Astrocyte (in vitro differentiated cells and primary cell): Measurements from ENCODE around the gene ANO6. TPM values are rescaled to one million over a fixed set of nuclear protein-coding genes. Genes with fewer than 3 reads are reported as not detected.

Experiments
- DNase-seq: peaks from one replicate; pipeline ENCODE4 v3.0.0-alpha.2; 2010; ENCODE audit warnings: low read depth
- FAIRE-seq: peaks from 2 replicates; lab custom pipeline; 2011; peaks lifted over from hg19 to GRCh38; lab: Jason Lieb, UNC
- H2AFZ ChIP-seq: 2 replicates; pipeline ENCODE4 v1.6.0; 2012; ENCODE audit warnings: low read depth, low read length, inconsistent platforms
- H3K27ac ChIP-seq: 2 replicates; pipeline ENCODE4 v1.5.1; 2011; ENCODE audit warnings: low read depth, low read length, inconsistent platforms
- H3K27me3 ChIP-seq: 2 replicates; pipeline ENCODE4 v1.6.0; 2011; ENCODE audit warnings: low read length, inconsistent platforms; ENCODE audit not compliant: insufficient read depth
- H3K36me3 ChIP-seq: 2 replicates; pipeline ENCODE4 v1.5.1; 2011; ENCODE audit warnings: low read length, inconsistent platforms; ENCODE audit not compliant: insufficient read depth
- H3K4me1 ChIP-seq: 2 replicates; pipeline ENCODE4 v1.5.1; 2011; ENCODE audit warnings: low read length, inconsistent platforms; ENCODE audit not compliant: insufficient read depth
- H3K4me2 ChIP-seq: 2 replicates; pipeline ENCODE4 v1.6.0; 2012; ENCODE audit warnings: low read length, inconsistent platforms
- H3K4me3 ChIP-seq: 2 replicates; pipeline ENCODE4 v1.5.1; 2011; ENCODE audit warnings: low read depth, mild to moderate bottlenecking, low read length, inconsistent platforms; ENCODE audit not compliant: insufficient read depth
- H3K79me2 ChIP-seq: 2 replicates; pipeline ENCODE4 v1.6.0; 2012; ENCODE audit warnings: mild to moderate bottlenecking, low read length, inconsistent platforms; ENCODE audit not compliant: insufficient read depth
- H3K9ac ChIP-seq: 2 replicates; pipeline ENCODE4 v1.6.0; 2012; ENCODE audit warnings: mild to moderate bottlenecking, low read length, inconsistent platforms
- H3K9me3 ChIP-seq: 2 replicates; pipeline ENCODE4 v1.5.1; 2012; ENCODE audit warnings: low read depth, mild to moderate bottlenecking, low read length, inconsistent platforms; ENCODE audit not compliant: insufficient read depth
- H4K20me1 ChIP-seq: 2 replicates; pipeline ENCODE4 v1.6.0; 2012; ENCODE audit warnings: low read length, inconsistent platforms; ENCODE audit not compliant: insufficient read depth
- H3K27ac Mint-ChIP-seq: one replicate; pipeline ENCODE4 v1.8.0; 2021; ENCODE audit warnings: mild to moderate bottlenecking, mixed read lengths; ENCODE audit not compliant: unreplicated experiment
- H3K27me3 Mint-ChIP-seq: one replicate; pipeline ENCODE4 v1.8.0; 2021; ENCODE audit warnings: low read depth, mixed read lengths; ENCODE audit not compliant: unreplicated experiment
- H3K36me3 Mint-ChIP-seq: one replicate; pipeline ENCODE4 v1.8.0; 2021; ENCODE audit warnings: low read depth, mixed read lengths; ENCODE audit not compliant: unreplicated experiment
- H3K4me1 Mint-ChIP-seq: one replicate; pipeline ENCODE4 v1.8.0; 2021; ENCODE audit warnings: low read depth, mixed read lengths; ENCODE audit not compliant: unreplicated experiment
- H3K4me3 Mint-ChIP-seq: one replicate; pipeline ENCODE4 v1.8.0; 2021; ENCODE audit warnings: mild to moderate bottlenecking, moderate library complexity, mixed read lengths; ENCODE audit not compliant: unreplicated experiment
- H3K9me3 Mint-ChIP-seq: one replicate; pipeline ENCODE4 v1.8.0; 2021; ENCODE audit warnings: mild to moderate bottlenecking, mixed read lengths; ENCODE audit not compliant: unreplicated experiment
- EZH2 ChIP-seq: IDR thresholded peaks from 2 replicates; pipeline ENCODE4 v1.6.1; 2012; ENCODE audit warnings: mild to moderate bottlenecking, low read length, inconsistent platforms; ENCODE audit not compliant: insufficient read depth
- total RNA-seq: library from RNA; stranded (reverse); gene quantifications from 2 replicates; pipeline ENCODE4 v1.2.1, GENCODE V29; 2021
- TF ChIP-seq, protein P1 (sequence below): IDR thresholded peaks from 2 replicates; pipeline ENCODE4 v1.5.1; 2011; ENCODE audit warnings: low read depth, mild to moderate bottlenecking, inconsistent platforms, low read length, moderate library complexity; ENCODE audit not compliant: insufficient read depth

ANO6 gene
- total RNA-seq, 1 donor from 2014 or later: 113 TPM

DNA sequence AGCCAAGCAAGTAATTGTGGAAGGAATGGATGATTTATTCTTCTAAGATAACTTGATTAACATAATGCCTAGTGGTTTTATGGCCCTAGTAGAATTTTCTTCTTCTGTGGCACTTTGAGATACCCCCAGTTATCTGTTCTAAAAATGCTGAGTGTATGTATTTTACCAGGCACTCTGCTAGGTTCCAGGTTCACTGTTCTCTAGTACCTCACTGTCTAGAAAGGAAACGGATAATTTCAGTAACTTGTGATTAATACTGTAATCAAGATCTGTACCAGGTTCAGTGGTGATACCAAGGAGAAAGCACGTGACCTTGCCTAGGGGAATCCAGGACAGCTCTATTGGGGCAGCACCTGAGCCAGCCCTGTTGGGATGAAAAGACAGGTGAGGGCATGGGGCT, 8.0 kb downstream of the ANO6 start:
- no peaks in the 10 kb centered on the region for H3K36me3 ChIP-seq
- H3K27ac ChIP-seq: no peak overlapping the region
- FAIRE-seq (no peak), DNase-seq (no peak)
- Mint-ChIP-seq H3K27me3 (no peaks in the 10 kb centered on the region), H3K4me1 (peaks cover 30% of the 10 kb centered on the region), H3K9me3 (no peaks in the 10 kb centered on the region), H3K4me3 (no peak overlapping the region), H3K36me3 (peaks cover 7% of the 10 kb centered on the region), H3K27ac (no peak overlapping the region)
- peaks cover 54% of the 10 kb centered on the region for H4K20me1 ChIP-seq
- H3K27me3 ChIP-seq: no peaks in the 10 kb centered on the region
- TF ChIP-seq, protein P1, sequence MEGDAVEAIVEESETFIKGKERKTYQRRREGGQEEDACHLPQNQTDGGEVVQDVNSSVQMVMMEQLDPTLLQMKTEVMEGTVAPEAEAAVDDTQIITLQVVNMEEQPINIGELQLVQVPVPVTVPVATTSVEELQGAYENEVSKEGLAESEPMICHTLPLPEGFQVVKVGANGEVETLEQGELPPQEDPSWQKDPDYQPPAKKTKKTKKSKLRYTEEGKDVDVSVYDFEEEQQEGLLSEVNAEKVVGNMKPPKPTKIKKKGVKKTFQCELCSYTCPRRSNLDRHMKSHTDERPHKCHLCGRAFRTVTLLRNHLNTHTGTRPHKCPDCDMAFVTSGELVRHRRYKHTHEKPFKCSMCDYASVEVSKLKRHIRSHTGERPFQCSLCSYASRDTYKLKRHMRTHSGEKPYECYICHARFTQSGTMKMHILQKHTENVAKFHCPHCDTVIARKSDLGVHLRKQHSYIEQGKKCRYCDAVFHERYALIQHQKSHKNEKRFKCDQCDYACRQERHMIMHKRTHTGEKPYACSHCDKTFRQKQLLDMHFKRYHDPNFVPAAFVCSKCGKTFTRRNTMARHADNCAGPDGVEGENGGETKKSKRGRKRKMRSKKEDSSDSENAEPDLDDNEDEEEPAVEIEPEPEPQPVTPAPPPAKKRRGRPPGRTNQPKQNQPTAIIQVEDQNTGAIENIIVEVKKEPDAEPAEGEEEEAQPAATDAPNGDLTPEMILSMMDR: no peak
- no peak for TF ChIP-seq EZH2
- H3K4me1 ChIP-seq: peaks cover 4% of the 10 kb centered on the region
- H3K4me3 ChIP-seq: no peak overlapping the region
- no peak overlapping the region for H3K9ac ChIP-seq
- no peaks in the 10 kb centered on the region for H3K9me3 ChIP-seq
- no peak overlapping the region for H3K4me2 ChIP-seq
- peaks cover 99% of the 10 kb centered on the region for H3K79me2 ChIP-seq
- H2AFZ ChIP-seq: no peak overlapping the region

GRCh38 chr12:45224311-45224710, 8.4 kb downstream of the ANO6 start:
- peaks cover 30% of the 10 kb centered on the region for H3K4me1 Mint-ChIP-seq
- no peak for TF ChIP-seq EZH2
- TF ChIP-seq, protein P1: no peak

DNA sequence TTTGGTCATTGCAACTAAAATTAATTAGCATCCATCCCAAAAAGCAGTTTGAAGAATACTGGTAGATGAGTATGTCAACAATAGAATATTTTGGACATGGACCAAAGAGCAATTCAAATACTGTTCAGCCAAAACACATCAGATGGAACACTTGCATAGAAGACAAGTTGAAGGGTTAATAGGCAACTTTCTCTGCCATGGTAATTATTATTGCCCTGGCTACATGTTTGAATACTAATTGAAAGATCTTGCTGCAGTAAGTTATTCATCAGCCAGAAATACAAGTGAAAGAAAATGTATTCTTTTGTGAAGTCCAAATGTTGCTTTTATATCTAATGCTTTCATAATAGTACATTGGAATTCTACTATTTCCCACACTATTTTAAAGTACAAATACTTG, 10.1 kb downstream of the ANO6 start:
- Mint-ChIP-seq H3K4me3 (no peak overlapping the region), H3K27me3 (no peaks in the 10 kb centered on the region), H3K36me3 (peaks cover 8% of the 10 kb centered on the region), H3K9me3 (no peaks in the 10 kb centered on the region), H3K4me1 (peaks cover 21% of the 10 kb centered on the region), H3K27ac (no peak overlapping the region)
- H3K79me2 ChIP-seq: peaks cover 96% of the 10 kb centered on the region
- no peaks in the 10 kb centered on the region for H3K36me3 ChIP-seq
- H3K9ac ChIP-seq: no peak overlapping the region
- no peak overlapping the region for H3K27ac ChIP-seq
- H4K20me1 ChIP-seq: peaks cover 33% of the 10 kb centered on the region
- no peak overlapping the region for H3K4me2 ChIP-seq
- no peak for FAIRE-seq
- no peaks in the 10 kb centered on the region for H3K27me3 ChIP-seq
- H3K9me3 ChIP-seq: no peaks in the 10 kb centered on the region
- no peak for DNase-seq
- no peak overlapping the region for H3K4me3 ChIP-seq
- no peak overlapping the region for H2AFZ ChIP-seq
- H3K4me1 ChIP-seq: peaks cover 3% of the 10 kb centered on the region
- TF ChIP-seq EZH2: no peak
- TF ChIP-seq, protein P1: no peak

More at GRCh38 chr12:45224311-45224710, 8.4 kb downstream of the ANO6 start:
- no peaks in the 10 kb centered on the region for H3K27me3 Mint-ChIP-seq
- peaks cover 50% of the 10 kb centered on the region for H4K20me1 ChIP-seq
- H3K27me3 ChIP-seq: no peaks in the 10 kb centered on the region
- H3K4me3 Mint-ChIP-seq: no peak overlapping the region
- no peak overlapping the region for H3K9ac ChIP-seq
- FAIRE-seq: no peak
- no peak overlapping the region for H2AFZ ChIP-seq
- no peaks in the 10 kb centered on the region for H3K9me3 ChIP-seq
- H3K27ac Mint-ChIP-seq: no peak overlapping the region
- H3K36me3 ChIP-seq: no peaks in the 10 kb centered on the region
- no peak overlapping the region for H3K4me2 ChIP-seq
- H3K27ac ChIP-seq: no peak overlapping the region
- H3K4me1 ChIP-seq: peaks cover 4% of the 10 kb centered on the region
- H3K36me3 Mint-ChIP-seq: peaks cover 7% of the 10 kb centered on the region
- H3K9me3 Mint-ChIP-seq: no peaks in the 10 kb centered on the region
- no peak overlapping the region for H3K4me3 ChIP-seq
- H3K79me2 ChIP-seq: peaks cover 97% of the 10 kb centered on the region
- no peak for DNase-seq
